Parietal lobe (tissue), 1 donor: ENCODE data around the gene GIT2. TPM values are rescaled to one million over a fixed set of nuclear protein-coding genes. Genes with fewer than 3 reads are reported as not detected.

Experiments
- total RNA-seq: library from RNA; depleted of rRNA; stranded (reverse); fragments of >200 nt; gene quantifications from one replicate; pipeline ENCODE4 v1.2.3, GENCODE V29; 2014

The GIT2 gene
- total RNA-seq = 94.8 TPM

DNA sequence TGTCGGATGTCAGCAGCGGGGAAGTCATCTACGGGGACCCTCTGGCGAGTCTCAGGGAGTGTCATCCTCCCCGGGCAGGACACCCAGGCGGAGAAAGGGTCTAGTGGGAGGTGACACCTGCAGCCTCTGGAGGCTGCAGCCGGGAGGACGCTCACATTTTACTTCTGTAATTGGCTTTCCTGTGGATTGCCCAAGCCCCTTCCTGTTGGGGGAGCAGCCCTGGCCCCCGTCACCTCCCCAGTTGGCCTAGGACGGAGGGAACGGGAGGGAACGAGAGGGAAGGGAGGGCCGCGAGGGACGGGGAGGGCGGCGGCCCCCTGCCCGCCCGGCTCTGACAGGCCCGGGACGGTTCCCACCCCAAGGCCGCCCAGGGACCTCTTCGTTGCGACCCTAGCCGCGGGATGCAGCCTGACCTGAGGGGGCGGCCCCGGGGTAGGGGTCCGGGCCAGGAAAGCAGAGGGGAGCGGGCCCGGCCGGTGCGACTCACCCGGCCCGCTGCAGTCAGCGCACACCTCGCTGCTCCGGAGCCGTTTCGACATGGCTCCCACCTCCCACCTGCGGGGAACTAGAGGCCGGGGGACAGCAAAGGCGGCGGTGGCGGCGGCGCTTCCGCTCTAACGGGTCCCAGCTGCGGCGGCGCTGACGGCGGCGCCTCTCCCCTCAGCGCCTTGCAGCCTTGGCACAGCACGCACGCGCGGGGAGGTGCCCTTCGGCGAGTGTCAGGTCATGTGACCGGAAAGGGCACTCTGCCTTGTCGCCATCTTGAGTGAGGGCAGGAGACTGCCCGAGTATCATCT lies at the start of gene GIT2:
Gene GIT2, minus strand, starts transcription at position 683 of the 797 bp plus-strand sequence. Its CDS starts 144 bp downstream, at position 539.

GRCh38 chr12:109998904-109999648 lies 2.9 kb upstream of the GIT2 start, which contains the start of gene ANKRD13A:
TSS of gene ANKRD13A (plus strand) at chr12:109999430. CDS start at chr12:109999689, 259 bp downstream.

DNA sequence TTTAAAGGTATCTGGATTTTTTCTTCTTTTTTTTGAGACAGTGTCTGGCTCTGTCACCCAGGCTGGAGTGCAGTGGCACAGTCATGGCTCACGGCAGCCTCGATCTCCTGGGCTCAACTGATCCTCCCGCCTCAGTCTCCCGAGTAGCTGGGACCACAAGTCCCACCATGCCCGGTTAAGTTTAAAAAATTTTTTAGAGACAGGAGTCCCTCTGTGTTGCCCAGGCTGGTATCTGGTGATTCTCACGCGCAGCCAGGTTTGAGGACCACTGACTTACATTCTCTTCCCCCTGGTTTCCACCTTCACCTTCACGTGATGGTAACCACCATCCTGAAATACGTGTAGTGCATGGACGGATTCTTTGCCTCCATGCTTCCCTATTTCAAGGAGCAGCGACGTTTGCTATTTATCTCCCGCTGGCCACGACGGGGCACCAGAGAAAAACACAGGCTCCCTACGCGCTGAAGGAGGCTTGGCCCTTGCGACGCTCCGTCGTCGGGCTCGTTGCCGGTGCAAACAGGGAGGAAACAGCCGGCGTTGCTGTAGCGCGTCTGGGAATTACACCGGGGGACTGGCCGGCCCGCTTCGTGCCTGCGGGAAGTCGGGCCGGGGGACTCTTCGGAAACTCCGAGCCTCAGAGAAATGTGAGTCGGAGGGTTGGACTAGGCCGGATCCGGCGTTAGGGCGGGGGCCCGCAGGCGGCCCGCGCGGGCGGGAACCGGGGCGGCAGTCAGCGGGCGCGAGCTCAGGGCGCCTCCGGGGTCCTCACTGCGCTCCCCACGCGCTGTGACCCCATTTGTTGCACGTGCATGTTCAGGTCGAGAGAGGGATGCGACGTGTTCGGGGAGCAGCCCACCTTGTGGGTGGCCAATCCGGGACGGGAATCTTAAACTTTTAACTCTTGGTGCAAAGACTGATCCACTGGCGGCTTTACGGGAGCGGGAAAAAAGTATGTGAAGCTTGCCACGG lies 96.1 kb downstream of the GIT2 start, which contains the start of gene TCHP:
Gene TCHP, plus strand, starts transcription at position 492 of the 969 bp plus-strand sequence. CDS start 2,753 bp downstream, outside the sequence.

GRCh38 chr12:109880043-109880931 lies 115.9 kb downstream of the GIT2 start, which contains the start of gene GLTP:
TSS of gene GLTP (minus strand) at chr12:109880541. CDS start at chr12:109880374, 167 bp downstream.

Other genes with a start within 250 kb of the GIT2 start
- gene TRPV4, start 163.0 kb downstream of the GIT2 start, total RNA-seq = 0.31 TPM
- 10.6 TPM for gene GLTP, start 115.8 kb downstream of the GIT2 start, total RNA-seq
- 12.8 TPM for gene TCHP, start 96.1 kb downstream of the GIT2 start, total RNA-seq
- 38.5 TPM for gene ANKRD13A, start 3.1 kb upstream of the GIT2 start, total RNA-seq
- 70.4 TPM for gene C12orf76, start 52.2 kb upstream of the GIT2 start, total RNA-seq
- 105 TPM for gene IFT81, start 128.0 kb upstream of the GIT2 start, total RNA-seq